ENCODE results near the gene EHMT1.

EHMT1 gene

GRCh38 chr9:137788561-137789294 is 169.9 kb downstream of the EHMT1 start:
- H3K36me3 ChIP-seq (ENCODE audit: insufficient read depth, low read length), result peaks cover 73% of the 10 kb centered on the region
- H3K4me3 ChIP-seq (ENCODE audit: low read length), result no peak overlapping the region
- H2AFZ ChIP-seq (ENCODE audit: low read depth, low read length), result no peak overlapping the region
- peaks cover 10% of the 10 kb centered on the region for H3K4me1 ChIP-seq (ENCODE audit: insufficient read depth, low read length)
- H3K27me3 ChIP-seq (ENCODE audit: insufficient read depth, low read length), result no peaks in the 10 kb centered on the region
- H3K9me3 ChIP-seq (ENCODE audit: low read length), result peaks cover 5% of the 10 kb centered on the region

GRCh38 chr9:137789295-137789895 is 170.6 kb downstream of the EHMT1 start:
- no peaks in the 10 kb centered on the region for H3K27me3 ChIP-seq (ENCODE audit: insufficient read depth, low read length)
- peaks cover 5% of the 10 kb centered on the region for H3K9me3 ChIP-seq (ENCODE audit: low read length)
- no peak overlapping the region for H3K4me3 ChIP-seq (ENCODE audit: low read length)
- H3K36me3 ChIP-seq (ENCODE audit: insufficient read depth, low read length), result peaks cover 72% of the 10 kb centered on the region
- H2AFZ ChIP-seq (ENCODE audit: low read depth, low read length), result no peak overlapping the region
- peaks cover 10% of the 10 kb centered on the region for H3K4me1 ChIP-seq (ENCODE audit: insufficient read depth, low read length)

GRCh38 chr9:137791947-137792346 is 173.1 kb downstream of the EHMT1 start:
- Histone ChIP-seq H3K36me3 (ENCODE audit: insufficient read depth, low read length) (peaks cover 78% of the 10 kb centered on the region), H3K9me3 (ENCODE audit: low read length) (peaks cover 5% of the 10 kb centered on the region), H3K4me1 (ENCODE audit: insufficient read depth, low read length) (no peaks in the 10 kb centered on the region)

GRCh38 chr9:137793196-137793841 is 174.5 kb downstream of the EHMT1 start:
- no peaks in the 10 kb centered on the region for H3K27me3 ChIP-seq (ENCODE audit: insufficient read depth, low read length)
- no peaks in the 10 kb centered on the region for H3K4me1 ChIP-seq (ENCODE audit: insufficient read depth, low read length)
- peaks cover 80% of the 10 kb centered on the region for H3K36me3 ChIP-seq (ENCODE audit: insufficient read depth, low read length)
- H3K4me3 ChIP-seq (ENCODE audit: low read length), result no peak overlapping the region
- H2AFZ ChIP-seq (ENCODE audit: low read depth, low read length), result no peak overlapping the region
- H3K9me3 ChIP-seq (ENCODE audit: low read length), result peaks cover 3% of the 10 kb centered on the region

More at GRCh38 chr9:137791947-137792346, 173.1 kb downstream of the EHMT1 start:
- H3K4me3 ChIP-seq (ENCODE audit: low read length), result no peak overlapping the region
- no peak overlapping the region for H2AFZ ChIP-seq (ENCODE audit: low read depth, low read length)
- no peaks in the 10 kb centered on the region for H3K27me3 ChIP-seq (ENCODE audit: insufficient read depth, low read length)

GRCh38 chr9:137795156-137795666 is 176.4 kb downstream of the EHMT1 start:
- H3K36me3 ChIP-seq (ENCODE audit: insufficient read depth, low read length), result peaks cover 94% of the 10 kb centered on the region
- no peaks in the 10 kb centered on the region for H3K4me1 ChIP-seq (ENCODE audit: insufficient read depth, low read length)
- no peaks in the 10 kb centered on the region for H3K27me3 ChIP-seq (ENCODE audit: insufficient read depth, low read length)
- no peak overlapping the region for H2AFZ ChIP-seq (ENCODE audit: low read depth, low read length)
- H3K4me3 ChIP-seq (ENCODE audit: low read length), result no peak overlapping the region
- peaks cover 3% of the 10 kb centered on the region for H3K9me3 ChIP-seq (ENCODE audit: low read length)

GRCh38 chr9:137797206-137798120 is 178.7 kb downstream of the EHMT1 start:
- no peaks in the 10 kb centered on the region for H3K4me1 ChIP-seq (ENCODE audit: insufficient read depth, low read length)
- H3K4me3 ChIP-seq (ENCODE audit: low read length), result no peak overlapping the region
- peaks cover 90% of the 10 kb centered on the region for H3K36me3 ChIP-seq (ENCODE audit: insufficient read depth, low read length)
- no peaks in the 10 kb centered on the region for H3K27me3 ChIP-seq (ENCODE audit: insufficient read depth, low read length)
- no peak overlapping the region for H2AFZ ChIP-seq (ENCODE audit: low read depth, low read length)
- H3K9me3 ChIP-seq (ENCODE audit: low read length), result peaks cover 4% of the 10 kb centered on the region

- Histone ChIP-seq H3K27me3 (ENCODE audit: insufficient read depth, low read length) (no peaks in the 10 kb centered on the region), H3K4me1 (ENCODE audit: insufficient read depth, low read length) (no peaks in the 10 kb centered on the region), H3K9me3 (ENCODE audit: low read length) (peaks cover 6% of the 10 kb centered on the region), H3K36me3 (ENCODE audit: insufficient read depth, low read length) (peaks cover 90% of the 10 kb centered on the region), H2AFZ (ENCODE audit: low read depth, low read length) (no peak overlapping the region), H3K4me3 (ENCODE audit: low read length) (no peak overlapping the region)
These were observed 179.3 kb downstream of the EHMT1 start for GRCh38 chr9:137798142-137798541.

- Histone ChIP-seq H2AFZ (ENCODE audit: low read depth, low read length) (no peak overlapping the region), H3K4me1 (ENCODE audit: insufficient read depth, low read length) (no peaks in the 10 kb centered on the region), H3K4me3 (ENCODE audit: low read length) (no peak overlapping the region), H3K27me3 (ENCODE audit: insufficient read depth, low read length) (no peaks in the 10 kb centered on the region), H3K9me3 (ENCODE audit: low read length) (peaks cover 6% of the 10 kb centered on the region), H3K36me3 (ENCODE audit: insufficient read depth, low read length) (peaks cover 91% of the 10 kb centered on the region)
These were observed 180.3 kb downstream of the EHMT1 start for GRCh38 chr9:137798901-137799629.

GRCh38 chr9:137799630-137799983 is 180.8 kb downstream of the EHMT1 start:
- Histone ChIP-seq H3K36me3 (ENCODE audit: insufficient read depth, low read length) (peaks cover 86% of the 10 kb centered on the region), H3K27me3 (ENCODE audit: insufficient read depth, low read length) (no peaks in the 10 kb centered on the region)

GRCh38 chr9:137800196-137801022 is 181.6 kb downstream of the EHMT1 start:
- Histone ChIP-seq H3K9me3 (ENCODE audit: low read length) (peaks cover 14% of the 10 kb centered on the region), H3K27me3 (ENCODE audit: insufficient read depth, low read length) (no peaks in the 10 kb centered on the region), H3K4me3 (ENCODE audit: low read length) (no peak overlapping the region), H2AFZ (ENCODE audit: low read depth, low read length) (no peak overlapping the region), H3K4me1 (ENCODE audit: insufficient read depth, low read length) (no peaks in the 10 kb centered on the region), H3K36me3 (ENCODE audit: insufficient read depth, low read length) (peaks cover 85% of the 10 kb centered on the region)

More at GRCh38 chr9:137799630-137799983, 180.8 kb downstream of the EHMT1 start:
- no peak overlapping the region for H2AFZ ChIP-seq (ENCODE audit: low read depth, low read length)
- H3K9me3 ChIP-seq (ENCODE audit: low read length), result peaks cover 7% of the 10 kb centered on the region
- no peak overlapping the region for H3K4me3 ChIP-seq (ENCODE audit: low read length)
- H3K4me1 ChIP-seq (ENCODE audit: insufficient read depth, low read length), result no peaks in the 10 kb centered on the region

GRCh38 chr9:137801023-137801319 is 182.2 kb downstream of the EHMT1 start:
- no peak overlapping the region for H2AFZ ChIP-seq (ENCODE audit: low read depth, low read length)
- peaks cover 14% of the 10 kb centered on the region for H3K9me3 ChIP-seq (ENCODE audit: low read length)
- no peak overlapping the region for H3K4me3 ChIP-seq (ENCODE audit: low read length)
- H3K36me3 ChIP-seq (ENCODE audit: insufficient read depth, low read length), result peaks cover 80% of the 10 kb centered on the region
- no peaks in the 10 kb centered on the region for H3K27me3 ChIP-seq (ENCODE audit: insufficient read depth, low read length)
- H3K4me1 ChIP-seq (ENCODE audit: insufficient read depth, low read length), result no peaks in the 10 kb centered on the region
